Neural cell (in vitro differentiated cells): ENCODE data around the gene KDM4B.

Source experiments
- MXI1 ChIP-seq: fragments of 450-650 bp; conservative IDR thresholded peaks from 2 replicates; pipeline ENCODE4 v1.6.1; 2014; ENCODE audit warnings: antibody characterized with exemption, mild to moderate bottlenecking; ENCODE audit not compliant: poor library complexity, severe bottlenecking
- POLR2AphosphoS5 ChIP-seq: IDR thresholded peaks from 2 replicates; pipeline ENCODE4 v1.6.1; 2012

- TF ChIP-seq MXI1: no peak
- TF ChIP-seq POLR2AphosphoS5: no peak
These were observed 82.7 kb downstream of the KDM4B start for GRCh38 chr19:5051619-5052018.
